GM10266 (cell line): ENCODE data around the gene SFTPB.

ENCODE experiments used
- DNase-seq: peaks from one replicate; pipeline ENCODE4 v3.0.0; 2012; ENCODE audit errors: extremely low spot score
- TF ChIP-seq, protein P1 (sequence below): IDR thresholded peaks from 2 replicates; pipeline ENCODE4 v1.5.1; 2012; ENCODE audit warnings: mild to moderate bottlenecking, low read depth; ENCODE audit not compliant: control insufficient read depth, insufficient read depth; ENCODE audit errors: missing control alignments

The SFTPB gene

DNA sequence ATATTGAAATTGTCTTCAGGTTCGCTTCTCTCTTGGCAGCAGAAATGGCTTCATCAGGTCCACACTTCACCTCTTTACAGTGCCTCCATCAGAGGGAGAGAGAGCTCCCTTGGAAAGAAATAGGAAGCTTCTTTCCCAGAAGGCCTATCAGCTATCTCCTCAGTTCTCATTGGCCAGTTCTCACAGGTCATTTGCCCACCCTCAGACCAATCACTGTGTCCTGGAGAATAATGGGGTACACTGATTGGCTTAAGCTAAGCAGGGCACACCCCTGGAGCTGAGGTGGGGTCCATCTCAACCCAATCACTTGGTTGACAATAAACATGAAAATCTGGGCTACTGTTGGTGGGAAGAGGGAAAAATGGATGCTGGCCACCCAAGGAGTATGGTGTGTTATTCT, 31.3 kb upstream of the SFTPB start:
- TF ChIP-seq, protein P1, sequence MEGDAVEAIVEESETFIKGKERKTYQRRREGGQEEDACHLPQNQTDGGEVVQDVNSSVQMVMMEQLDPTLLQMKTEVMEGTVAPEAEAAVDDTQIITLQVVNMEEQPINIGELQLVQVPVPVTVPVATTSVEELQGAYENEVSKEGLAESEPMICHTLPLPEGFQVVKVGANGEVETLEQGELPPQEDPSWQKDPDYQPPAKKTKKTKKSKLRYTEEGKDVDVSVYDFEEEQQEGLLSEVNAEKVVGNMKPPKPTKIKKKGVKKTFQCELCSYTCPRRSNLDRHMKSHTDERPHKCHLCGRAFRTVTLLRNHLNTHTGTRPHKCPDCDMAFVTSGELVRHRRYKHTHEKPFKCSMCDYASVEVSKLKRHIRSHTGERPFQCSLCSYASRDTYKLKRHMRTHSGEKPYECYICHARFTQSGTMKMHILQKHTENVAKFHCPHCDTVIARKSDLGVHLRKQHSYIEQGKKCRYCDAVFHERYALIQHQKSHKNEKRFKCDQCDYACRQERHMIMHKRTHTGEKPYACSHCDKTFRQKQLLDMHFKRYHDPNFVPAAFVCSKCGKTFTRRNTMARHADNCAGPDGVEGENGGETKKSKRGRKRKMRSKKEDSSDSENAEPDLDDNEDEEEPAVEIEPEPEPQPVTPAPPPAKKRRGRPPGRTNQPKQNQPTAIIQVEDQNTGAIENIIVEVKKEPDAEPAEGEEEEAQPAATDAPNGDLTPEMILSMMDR, result no peak
- DNase-seq, result no peak

DNA sequence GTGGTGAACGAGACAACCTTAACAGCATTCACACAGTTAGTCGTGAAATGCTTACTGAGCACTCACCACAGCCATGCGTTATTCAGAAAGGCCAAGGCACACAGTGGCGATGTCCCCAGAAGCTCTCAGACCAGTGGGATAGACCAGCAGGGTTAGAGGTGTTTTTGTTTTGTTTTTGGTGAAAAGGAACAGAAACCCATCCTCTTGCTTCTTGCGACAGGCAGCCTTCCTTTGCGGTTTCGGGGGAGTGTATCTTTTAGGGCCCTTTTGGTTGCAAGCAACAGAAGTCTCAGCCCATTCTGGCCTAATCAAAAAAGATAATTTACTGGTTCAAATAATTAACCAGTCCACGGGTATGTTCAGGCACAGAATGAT, 30.9 kb upstream of the SFTPB start:
- no peak for DNase-seq
- TF ChIP-seq, protein P1, result no peak

DNA sequence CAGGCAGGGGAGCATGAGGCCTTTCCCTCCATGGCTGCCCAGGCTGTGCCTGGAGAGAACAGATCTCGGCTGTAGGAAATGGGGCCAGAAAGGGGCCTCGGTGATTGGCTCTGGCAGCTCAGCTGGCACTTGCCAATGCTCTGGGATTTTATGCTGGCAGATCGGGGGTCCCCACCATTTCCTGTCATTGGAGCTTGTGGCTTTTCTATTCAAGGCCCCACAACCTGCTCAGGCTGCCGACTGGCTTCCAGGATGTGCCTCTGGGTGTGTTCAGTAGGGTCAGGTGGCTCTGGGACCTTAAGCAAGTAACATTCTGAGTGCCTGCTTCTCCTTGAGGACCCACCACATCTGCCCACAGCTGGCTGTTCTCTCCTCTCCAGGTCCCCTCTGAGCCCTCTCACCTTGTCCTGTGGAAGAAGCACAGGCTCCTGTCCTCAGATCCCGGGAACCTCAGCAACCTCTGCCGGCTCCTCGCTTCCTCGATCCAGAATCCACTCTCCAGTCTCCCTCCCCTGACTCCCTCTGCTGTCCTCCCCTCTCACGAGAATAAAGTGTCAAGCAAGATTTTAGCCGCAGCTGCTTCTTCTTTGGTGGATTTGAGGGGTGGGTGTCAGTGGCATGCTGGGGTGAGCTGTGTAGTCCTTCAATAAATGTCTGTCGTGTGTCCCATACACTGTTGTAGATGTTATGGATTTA, 30.3 kb upstream of the SFTPB start:
- DNase-seq, result no peak
- TF ChIP-seq, protein P1, result no peak

DNA sequence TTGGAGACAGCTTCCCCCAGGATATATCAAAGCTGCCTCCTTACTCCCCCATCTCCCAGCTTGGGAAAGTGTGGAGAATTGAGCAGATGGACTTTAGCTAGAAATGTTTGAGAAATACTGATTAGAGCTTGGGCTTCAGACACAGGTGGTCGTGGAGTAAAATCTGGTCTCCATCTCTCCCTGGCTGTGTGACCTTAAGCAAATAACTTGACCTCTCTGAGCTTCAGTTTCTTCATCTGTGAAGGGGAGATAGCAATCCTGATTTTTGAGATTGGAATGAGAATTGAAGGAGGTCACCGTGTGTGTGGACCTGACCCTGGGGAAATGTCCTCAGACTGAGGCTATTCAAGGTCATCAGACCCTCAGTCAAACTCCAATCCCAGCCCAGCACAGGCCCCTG, 29.7 kb upstream of the SFTPB start:
- no peak for DNase-seq

DNA sequence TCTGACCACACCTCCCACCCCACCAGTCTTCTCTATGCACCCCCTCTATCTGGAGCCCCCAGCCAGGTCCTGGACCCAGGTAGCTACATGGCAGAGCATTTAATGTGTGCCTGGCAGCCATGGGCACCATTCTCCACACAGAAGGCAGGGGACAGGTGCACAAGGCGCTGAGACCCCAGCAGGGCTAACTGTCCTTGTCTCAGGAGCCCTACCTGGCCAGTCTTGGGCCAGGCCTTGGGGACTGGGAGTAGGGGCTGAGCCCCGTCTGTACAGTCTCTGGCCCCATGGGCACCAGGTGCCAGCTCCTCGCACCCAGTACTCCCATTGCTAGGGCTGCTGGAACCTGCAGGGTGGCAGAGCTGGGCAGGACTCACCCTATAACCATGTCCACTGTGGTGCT, 29.1 kb upstream of the SFTPB start:
- TF ChIP-seq, protein P1, result no peak
- no peak for DNase-seq

More for the DNA sequence above, 29.7 kb upstream of the SFTPB start:
- TF ChIP-seq, protein P1, result no peak

GRCh38 chr2:85695691-85696668, 28.0 kb upstream of the SFTPB start:
- DNase-seq, result no peak
- TF ChIP-seq, protein P1, result no peak

DNA sequence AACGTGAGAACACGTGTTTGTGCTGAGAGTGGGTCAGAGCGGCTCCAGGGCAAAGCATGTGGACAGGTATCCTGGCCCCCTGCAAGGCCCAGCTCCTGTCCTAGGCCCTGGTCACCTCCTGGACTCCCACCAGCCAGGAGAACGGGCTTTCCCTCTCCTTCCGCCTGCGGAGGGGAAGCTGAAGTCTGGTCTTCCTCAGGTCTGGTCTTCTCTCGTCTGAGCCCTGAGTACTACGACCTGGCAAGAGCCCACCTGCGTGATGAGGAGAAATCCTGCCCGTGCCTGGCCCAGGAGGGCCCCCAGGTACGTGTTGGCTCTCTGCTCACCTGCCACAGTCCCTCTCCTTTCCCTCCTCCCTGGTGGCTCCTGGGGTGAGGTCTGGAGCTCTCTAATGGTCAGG, 27.1 kb upstream of the SFTPB start:
- DNase-seq, result no peak
- TF ChIP-seq, protein P1, result no peak
